Measurements from ENCODE around the gene GPR84. TPM values are rescaled to one million over a fixed set of nuclear protein-coding genes. Genes with fewer than 3 reads are reported as not detected.
A peak's percentile ranks its signal among the peaks of the same experiment; 100 is the strongest.

The GPR84 gene
- 2.9 TPM for total RNA-seq (ENCODE audit: insufficient read depth, low replicate concordance)

- no peak for DNase-seq (ENCODE audit: low spot score)
Observed at GRCh38 chr12:54364413-54364812, at the start of gene GPR84. GPR84 (minus strand) TSS chr12:54364486; CDS start chr12:54363851, 635 bp downstream.

- DNase-seq (ENCODE audit: low spot score): no peak
Observed at GRCh38 chr12:54413284-54414190, 49.3 kb upstream of the GPR84 start.

- DNase-seq (ENCODE audit: low spot score): no peak
Observed at GRCh38 chr12:54412786-54413185, 48.5 kb upstream of the GPR84 start.

- DNase-seq (ENCODE audit: low spot score): no peak
Observed at GRCh38 chr12:54412348-54412747, 48.1 kb upstream of the GPR84 start.

- no peak for DNase-seq (ENCODE audit: low spot score)
Observed at GRCh38 chr12:54411391-54412241, 47.3 kb upstream of the GPR84 start.

GRCh38 chr12:54409267-54409666 is 45.0 kb upstream of the GPR84 start:
- DNase-seq (ENCODE audit: low spot score): no peak

- DNase-seq (ENCODE audit: low spot score): no peak
Observed at GRCh38 chr12:54407183-54407905, 43.1 kb upstream of the GPR84 start.

GRCh38 chr12:54405573-54405972 is 41.3 kb upstream of the GPR84 start:
- DNase-seq (ENCODE audit: low spot score): no peak

GRCh38 chr12:54405106-54405505 is 40.8 kb upstream of the GPR84 start:
- no peak for DNase-seq (ENCODE audit: low spot score)

- peak; percentile 54 for DNase-seq (ENCODE audit: low spot score)
Observed at GRCh38 chr12:54404061-54405004, 40.0 kb upstream of the GPR84 start.

GRCh38 chr12:54401119-54401518 is 36.8 kb upstream of the GPR84 start:
- no peak for DNase-seq (ENCODE audit: low spot score)

- peak; percentile 91 for DNase-seq (ENCODE audit: low spot score)
Observed at GRCh38 chr12:54398995-54399793, 34.9 kb upstream of the GPR84 start.

- no peak for DNase-seq (ENCODE audit: low spot score)
Observed at GRCh38 chr12:54398218-54398617, 33.9 kb upstream of the GPR84 start.

- DNase-seq (ENCODE audit: low spot score): no peak
Observed at GRCh38 chr12:54397157-54397556, 32.9 kb upstream of the GPR84 start.

GRCh38 chr12:54395545-54395944 is 31.3 kb upstream of the GPR84 start:
- DNase-seq (ENCODE audit: low spot score): no peak

- no peak for DNase-seq (ENCODE audit: low spot score)
Observed at GRCh38 chr12:54394986-54395385, 30.7 kb upstream of the GPR84 start.

- DNase-seq (ENCODE audit: low spot score): peak; percentile 67
Observed at GRCh38 chr12:54394281-54394719, 30.0 kb upstream of the GPR84 start.

GRCh38 chr12:54393743-54394142 is 29.5 kb upstream of the GPR84 start:
- no peak for DNase-seq (ENCODE audit: low spot score)

- no peak for DNase-seq (ENCODE audit: low spot score)
Observed at GRCh38 chr12:54393207-54393609, 28.9 kb upstream of the GPR84 start.
